GM23338 (cell line): Measurements from ENCODE around the gene ADAM30. TPM values are rescaled to one million over a fixed set of nuclear protein-coding genes. Genes with fewer than 3 reads are reported as not detected.
A peak's percentile ranks its signal among the peaks of the same experiment; 100 is the strongest.

Source experiments
- ATAC-seq: fragments of 200-7000 bp; cut with Tn5 transposase; 3 replicates; pipeline ENCODE4 v1.9.1; 2020
- DNase-seq: peaks from one replicate; pipeline ENCODE4 v3.0.0-alpha.2; 2015; ENCODE audit warnings: low spot score
- H2AFZ ChIP-seq: fragments of 200-600 bp; sonication (generic); 2 replicates; pipeline ENCODE4 v1.8.0; 2016; ENCODE audit warnings: antibody characterized with exemption, mild to moderate bottlenecking, moderate library complexity
- H3F3A ChIP-seq: fragments of 200-600 bp; sonication (generic); replicated peaks from 2 replicates; pipeline ENCODE4 v1.8.0; 2017; ENCODE audit warnings: antibody characterized with exemption, mixed run types, low read depth
- H3K27ac ChIP-seq: fragments of 200-600 bp; sonication (generic); 2 replicates; pipeline ENCODE4 v1.6.1; 2016; ENCODE audit warnings: low read depth
- H3K27me3 ChIP-seq: fragments of 200-600 bp; sonication (generic); 2 replicates; pipeline ENCODE4 v1.8.0; 2016; ENCODE audit warnings: mild to moderate bottlenecking, mixed run types, moderate library complexity; ENCODE audit not compliant: insufficient read depth
- H3K36me3 ChIP-seq: fragments of 200-600 bp; sonication (generic); 2 replicates; pipeline ENCODE4 v1.8.0; 2016; ENCODE audit warnings: mild to moderate bottlenecking; ENCODE audit not compliant: insufficient read depth
- H3K4me1 ChIP-seq: fragments of 200-600 bp; sonication (generic); 2 replicates; pipeline ENCODE4 v1.8.0; 2016; ENCODE audit warnings: mild to moderate bottlenecking, moderate library complexity; ENCODE audit not compliant: insufficient read depth
- H3K4me2 ChIP-seq: fragments of 200-600 bp; sonication (generic); 2 replicates; pipeline ENCODE4 v1.7.1; 2017; ENCODE audit warnings: mixed run types
- H3K4me3 ChIP-seq: fragments of 200-600 bp; sonication (generic); 2 replicates; pipeline ENCODE4 v1.6.1; 2016; ENCODE audit warnings: mixed run types
- H3K79me2 ChIP-seq: fragments of 200-600 bp; sonication (generic); replicated peaks from 2 replicates; pipeline ENCODE4 v1.8.0; 2017; ENCODE audit warnings: mild to moderate bottlenecking; ENCODE audit not compliant: insufficient read depth
- H3K9me2 ChIP-seq: fragments of 200-600 bp; sonication (generic); 2 replicates; pipeline ENCODE4 v1.8.0; 2017; ENCODE audit not compliant: insufficient read depth
- H4K20me1 ChIP-seq: fragments of 200-600 bp; sonication (generic); replicated peaks from 2 replicates; pipeline ENCODE4 v1.8.0; 2017; ENCODE audit warnings: mild to moderate bottlenecking; ENCODE audit not compliant: insufficient read depth
- H3K27ac Mint-ChIP-seq: 2 replicates; pipeline ENCODE4 v1.8.0; 2020; ENCODE audit warnings: inconsistent platforms, mild to moderate bottlenecking, moderate library complexity, mixed read lengths
- H3K27me3 Mint-ChIP-seq: 3 replicates; pipeline ENCODE4 v1.8.0; 2022; ENCODE audit warnings: low read depth, mild to moderate bottlenecking, moderate library complexity, mixed read lengths, inconsistent platforms; ENCODE audit not compliant: insufficient read depth, poor library complexity
- H3K36me3 Mint-ChIP-seq: 3 replicates; pipeline ENCODE4 v1.8.0; 2021; ENCODE audit warnings: low read depth, mild to moderate bottlenecking, inconsistent platforms, moderate library complexity, mixed read lengths
- H3K4me1 Mint-ChIP-seq: 3 replicates; pipeline ENCODE4 v1.8.0; 2020; ENCODE audit warnings: mild to moderate bottlenecking, inconsistent platforms, mixed read lengths
- H3K4me3 Mint-ChIP-seq: 3 replicates; pipeline ENCODE4 v1.8.0; 2021; ENCODE audit warnings: moderate library complexity, mild to moderate bottlenecking, inconsistent platforms, mixed read lengths
- H3K9me3 Mint-ChIP-seq: 3 replicates; pipeline ENCODE4 v1.8.0; 2020; ENCODE audit warnings: moderate library complexity, mild to moderate bottlenecking, inconsistent platforms, mixed read lengths
- CREB1 ChIP-seq: fragments of 250-450 bp; sonication (Bioruptor Pico); IDR thresholded peaks from 2 replicates; pipeline ENCODE4 v1.5.0; 2020; ENCODE audit warnings: low read depth, mild to moderate bottlenecking, moderate library complexity
- EZH2phosphoT487 ChIP-seq: fragments of 200-600 bp; sonication (generic); IDR thresholded peaks from one replicate; pipeline ENCODE4 v1.8.1; 2018; ENCODE audit warnings: antibody characterized with exemption; ENCODE audit not compliant: unreplicated experiment
- POLR2AphosphoS5 ChIP-seq: IDR thresholded peaks from 2 replicates; pipeline ENCODE4 v1.6.1; 2016; ENCODE audit warnings: antibody characterized with exemption, low read depth
- REST ChIP-seq: IDR thresholded peaks from one replicate; pipeline ENCODE4 v1.6.1; 2018; ENCODE audit warnings: antibody characterized with exemption; ENCODE audit not compliant: unreplicated experiment
- ZNF114 ChIP-seq: fragments of 250-450 bp; sonication (Bioruptor Pico); IDR thresholded peaks from 2 replicates; pipeline ENCODE4 v1.5.0; 2020; ENCODE audit warnings: mild to moderate bottlenecking, moderate library complexity
- ZNF331 ChIP-seq: fragments of 250-450 bp; sonication (Bioruptor Pico); IDR thresholded peaks from 2 replicates; pipeline ENCODE4 v1.5.0; 2020; ENCODE audit warnings: low read depth, mild to moderate bottlenecking, moderate library complexity
- ZNF462 ChIP-seq: fragments of 250-450 bp; sonication (Bioruptor Pico); IDR thresholded peaks from 2 replicates; pipeline ENCODE4 v1.5.0; 2020; ENCODE audit warnings: mild to moderate bottlenecking, moderate library complexity
- polyA plus RNA-seq: library from polyadenylated mRNA; unstranded; fragments of >200 nt; fragmentation: Nextera tagmentation; extraction: Ambion mirVana; gene quantifications from 2 replicates; pipeline ENCODE4 v1.2.1, GENCODE V29; 2016
- total RNA-seq: library from RNA; depleted of rRNA; stranded (reverse); fragments of >200 nt; shearing (Covaris generic); gene quantifications from 2 replicates; pipeline ENCODE4 v1.2.3, GENCODE V29; 2014

Gene ADAM30
- total and polyA plus RNA-seq, 2 experiments from 2014 or later = not detected

- no peaks in the 10 kb centered on the region for H4K20me1 ChIP-seq
- ATAC-seq (no peak), DNase-seq (no peak)
- H3K9me2 ChIP-seq = no peaks in the 10 kb centered on the region
- no peaks in the 10 kb centered on the region for H3K36me3 ChIP-seq
- no peaks in the 10 kb centered on the region for H3F3A ChIP-seq
- Mint-ChIP-seq H3K9me3 (no peaks in the 10 kb centered on the region; the same call in 2 of the 3 replicates), H3K27ac (no peak overlapping the region), H3K4me1 (peaks cover 2% of the 10 kb centered on the region; the same call in 1 of the 3 replicates), H3K27me3 (peaks cover 5% of the 10 kb centered on the region), H3K4me3 (no peak overlapping the region), H3K36me3 (no peaks in the 10 kb centered on the region)
- no peak overlapping the region for H2AFZ ChIP-seq
- no peak overlapping the region for H3K27ac ChIP-seq
- no peak overlapping the region for H3K4me2 ChIP-seq
- H3K4me3 ChIP-seq = no peak overlapping the region
- no peaks in the 10 kb centered on the region for H3K79me2 ChIP-seq
- TF ChIP-seq REST (no peak), ZNF114 (CRISPR knock-in tag) (no peak), POLR2AphosphoS5 (no peak)
- H3K27me3 ChIP-seq = no peaks in the 10 kb centered on the region; the same call in 1 of the 2 replicates
- no peaks in the 10 kb centered on the region for H3K4me1 ChIP-seq
Observed at GRCh38 chr1:119898981-119899720, 2.8 kb upstream of the ADAM30 start.

- no peaks in the 10 kb centered on the region for H3F3A ChIP-seq
- Mint-ChIP-seq H3K36me3 (no peaks in the 10 kb centered on the region), H3K4me1 (peaks cover 2% of the 10 kb centered on the region; the same call in 1 of the 3 replicates), H3K27ac (no peak overlapping the region), H3K4me3 (no peak overlapping the region), H3K9me3 (no peaks in the 10 kb centered on the region; the same call in 2 of the 3 replicates), H3K27me3 (peaks cover 5% of the 10 kb centered on the region)
- no peaks in the 10 kb centered on the region for H3K4me1 ChIP-seq
- no peak overlapping the region for H3K27ac ChIP-seq
- no peaks in the 10 kb centered on the region; the same call in 1 of the 2 replicates for H3K27me3 ChIP-seq
- 0 out of 2 replicates have a peak overlapping the region, but pooled peaks have one; percentile 43 for H2AFZ ChIP-seq
- ATAC-seq (no peak), DNase-seq (no peak)
- H3K79me2 ChIP-seq = no peaks in the 10 kb centered on the region
- H3K9me2 ChIP-seq = no peaks in the 10 kb centered on the region
- no peaks in the 10 kb centered on the region for H4K20me1 ChIP-seq
- no peak overlapping the region for H3K4me3 ChIP-seq
- no peaks in the 10 kb centered on the region for H3K36me3 ChIP-seq
- no peak overlapping the region for H3K4me2 ChIP-seq
- TF ChIP-seq ZNF462 (no peak), EZH2phosphoT487 (no peak), REST (no peak), CREB1 (CRISPR knock-in tag) (no peak), ZNF331 (CRISPR knock-in tag) (no peak)
Observed at GRCh38 chr1:119898530-119898929, 2.2 kb upstream of the ADAM30 start.
